GM18867 (cell line): Measurements from ENCODE around the gene ATP6V0D1.
A peak's percentile ranks its signal among the peaks of the same experiment; 100 is the strongest.

Source experiments
- ATAC-seq: cut with Tn5 transposase; IDR thresholded peaks from one replicate; pipeline ENCODE4 v1.9.1; 2021; ENCODE audit warnings: mild to moderate bottlenecking, moderate library complexity; ENCODE audit not compliant: unreplicated experiment

ATP6V0D1 gene

GRCh38 chr16:67445913-67446907 is 34.7 kb downstream of the ATP6V0D1 start:
- ATAC-seq = no peak

GRCh38 chr16:67445441-67445912 is 35.5 kb downstream of the ATP6V0D1 start:
- no peak for ATAC-seq

- no peak for ATAC-seq
Observed at GRCh38 chr16:67445126-67445426, 35.9 kb downstream of the ATP6V0D1 start.

GRCh38 chr16:67444259-67445125 is 36.5 kb downstream of the ATP6V0D1 start:
- ATAC-seq = no peak

- no peak for ATAC-seq
Observed at GRCh38 chr16:67443265-67443664, 37.7 kb downstream of the ATP6V0D1 start.

- ATAC-seq = no peak
Observed at GRCh38 chr16:67442581-67443255, 38.2 kb downstream of the ATP6V0D1 start.

- no peak for ATAC-seq
Observed at GRCh38 chr16:67441907-67442306, 39.0 kb downstream of the ATP6V0D1 start.

- no peak for ATAC-seq
Observed at GRCh38 chr16:67441271-67441753, 39.6 kb downstream of the ATP6V0D1 start.

GRCh38 chr16:67438824-67439393 is 42.0 kb downstream of the ATP6V0D1 start:
- ATAC-seq = no peak

GRCh38 chr16:67438098-67438791 is 42.7 kb downstream of the ATP6V0D1 start:
- no peak for ATAC-seq

GRCh38 chr16:67437513-67437912 is 43.4 kb downstream of the ATP6V0D1 start:
- ATAC-seq = peak; percentile 51

- ATAC-seq = no peak
Observed at GRCh38 chr16:67436640-67437193, 44.2 kb downstream of the ATP6V0D1 start.

GRCh38 chr16:67435758-67436164 is 45.2 kb downstream of the ATP6V0D1 start:
- no peak for ATAC-seq

- ATAC-seq = no peak
Observed at GRCh38 chr16:67433131-67433719, 47.7 kb downstream of the ATP6V0D1 start.

GRCh38 chr16:67432506-67432890 is 48.5 kb downstream of the ATP6V0D1 start:
- no peak for ATAC-seq

GRCh38 chr16:67431775-67432505 is 49.0 kb downstream of the ATP6V0D1 start:
- no peak for ATAC-seq

- no peak for ATAC-seq
Observed at GRCh38 chr16:67430977-67431774, 49.8 kb downstream of the ATP6V0D1 start, which contains the start of gene HSD11B2. Gene HSD11B2, plus strand, starts transcription at chr16:67431121. Its CDS starts 128 bp downstream, at chr16:67431249.
